Esophagus muscularis mucosa (tissue), 4 donors: ENCODE results near the gene UBTD1. TPM values are rescaled to one million over a fixed set of nuclear protein-coding genes. Genes with fewer than 3 reads are reported as not detected.
"Not testable (repeated sequence)": the region's sequence is repeated elsewhere in the genome, so short reads cannot be mapped to it uniquely, and the experiment has no call there.

Source experiments
- DNase-seq: peaks from one replicate; pipeline ENCODE4 v3.0.0-alpha.2; 2017; ENCODE audit errors: extremely low spot score
- H3K27ac ChIP-seq, 4 donors: fragments of 200-600 bp; sonication (generic); replicated peaks in 1 of 4; 1 replicate in 3 of 4; 2 replicates in 1 of 4; pipeline ENCODE4 v1.5.1; 2016 to 2019; ENCODE audit warnings: mild to moderate bottlenecking in 1 of 4
- H3K27me3 ChIP-seq, 4 donors: fragments of 200-600 bp; sonication (generic); one replicate each; pipeline versions ENCODE4 v1.5.1 to v1.6.0; 2016 to 2019
- H3K36me3 ChIP-seq, 4 donors: fragments of 200-600 bp; sonication (generic); one replicate each; pipeline ENCODE4 v1.5.1; 2016 to 2019
- H3K4me1 ChIP-seq, 4 donors: fragments of 200-600 bp; sonication (generic); one replicate each; pipeline ENCODE4 v1.5.1; 2016 to 2019
- H3K4me3 ChIP-seq, 4 donors: fragments of 200-600 bp; sonication (generic); 1 replicate in 2 of 4; 2 replicates in 2 of 4; pipeline ENCODE4 v1.5.1; 2016 to 2019; ENCODE audit warnings: mild to moderate bottlenecking in 4 of 4, moderate library complexity in 1 of 4
- H3K9me3 ChIP-seq, 4 donors: fragments of 200-600 bp; sonication (generic); 1 replicate in 3 of 4; 2 replicates in 1 of 4; pipeline ENCODE4 v1.5.1; 2016 to 2019
- CTCF ChIP-seq, 3 experiments: fragments of 200-600 bp in 2 of 3; fragments of 450-650 bp in 1 of 3; sonication (generic) in 2 of 3; IDR thresholded peaks; one replicate each; pipeline ENCODE4 v1.5.1; 2017 to 2019; ENCODE audit warnings: antibody characterized with exemption in 3 of 3, mild to moderate bottlenecking in 2 of 3, moderate library complexity in 1 of 3
- EP300 ChIP-seq: sonication (generic); formaldehyde crosslinking; IDR thresholded peaks from one replicate; pipeline ENCODE4 v1.6.1; 2017; ENCODE audit warnings: antibody characterized with exemption
- POLR2A ChIP-seq: fragments of 450-650 bp; IDR thresholded peaks from one replicate; pipeline ENCODE4 v1.6.1; 2017; ENCODE audit warnings: antibody characterized with exemption, moderate library complexity, mild to moderate bottlenecking, low read depth
- POLR2AphosphoS5 ChIP-seq, 2 donors: sonication (generic); formaldehyde crosslinking; IDR thresholded peaks; one replicate each; pipeline ENCODE4 v1.6.1; 2017; ENCODE audit warnings: antibody characterized with exemption in 2 of 2
- WGBS: methylation state at CpG from one replicate; pipeline ENCODE4 v1.1.5; 2018; 5-methylcytosine and 5-hydroxymethylcytosine counted together
- intact Hi-C: fragments of 100-400 bp; cut with DNase I; formaldehyde crosslinking; loops from one replicate; pipeline ENCODE4 v1.15.1; 2023
- total RNA-seq, 4 donors: library from RNA; depleted of rRNA; stranded (reverse); fragments of >200 nt; gene quantifications; one replicate each; pipeline versions ENCODE4 v1.1.0 to v1.2.1, GENCODE V29; 2016

UBTD1 gene
- total RNA-seq, 4 donors from 2014 or later, result 4.2 to 18.4 (median 14.1) TPM

GRCh38 chr10:97549587-97550322 lies 51.0 kb downstream of the UBTD1 start:
- Histone ChIP-seq H3K4me1 (peaks cover 34 to 45% (median 40%) of the 10 kb centered on the region in 4 donors), H3K27me3 (no peaks in the 10 kb centered on the region), H3K27ac (peak overlapping the region; percentile 41 to 55 (median 46)), H3K36me3 (no peaks in the 10 kb centered on the region), H3K9me3 (no peaks in the 10 kb centered on the region), H3K4me3 (no peak overlapping the region)
- intact Hi-C loops, result loop anchor here (5.0 kb wide), 2 partner anchors 52 to 147 kb away; partner anchors contain the start of genes MMS19, RRP12 and UBTD1
- no peak for DNase-seq
- no peak for TF ChIP-seq CTCF (IDR thresholded peaks at IDR 0.05)
- TF ChIP-seq POLR2AphosphoS5 (IDR thresholded peaks at IDR 0.05), result no peak
- no peak for TF ChIP-seq EP300
- TF ChIP-seq POLR2A, result no peak
- WGBS, result 63% methylated on average over 13 of the region's 13 CpGs

GRCh38 chr10:97550336-97551149 lies 51.8 kb downstream of the UBTD1 start:
- Histone ChIP-seq H3K27ac (peak overlapping the region; percentile 41 to 55 (median 46)), H3K4me1 (peaks cover 34 to 45% (median 40%) of the 10 kb centered on the region in 4 donors), H3K27me3 (no peaks in the 10 kb centered on the region), H3K36me3 (no peaks in the 10 kb centered on the region), H3K9me3 (no peaks in the 10 kb centered on the region), H3K4me3 (no peak overlapping the region)
- no peak for DNase-seq
- WGBS, result 80% methylated on average over 8 of the region's 10 CpGs
- intact Hi-C loops, result loop anchor here (5.0 kb wide), 2 partner anchors 53 to 148 kb away; partner anchors contain the start of genes MMS19, RRP12 and UBTD1
- TF ChIP-seq POLR2AphosphoS5 (IDR thresholded peaks at IDR 0.05), result no peak
- no peak for TF ChIP-seq POLR2A
- TF ChIP-seq EP300, result no peak
- no peak for TF ChIP-seq CTCF (IDR thresholded peaks at IDR 0.05)

GRCh38 chr10:97551271-97551670 lies 52.5 kb downstream of the UBTD1 start:
- peaks cover 34 to 45% (median 40%) of the 10 kb centered on the region in 4 donors for H3K4me1 ChIP-seq
- no peaks in the 10 kb centered on the region for H3K36me3 ChIP-seq
- intact Hi-C loops, result loop anchor here (5.0 kb wide), 2 partner anchors 54 to 149 kb away; partner anchors contain the start of genes MMS19, RRP12 and UBTD1
- no peak for TF ChIP-seq POLR2AphosphoS5 (IDR thresholded peaks at IDR 0.05)
- TF ChIP-seq EP300, result no peak
- no peak for TF ChIP-seq CTCF (IDR thresholded peaks at IDR 0.05)
- no peak for TF ChIP-seq POLR2A
- H3K27me3 ChIP-seq, result no peaks in the 10 kb centered on the region
- H3K9me3 ChIP-seq, result no peaks in the 10 kb centered on the region
- WGBS, result 81% methylated on average over 6 of the region's 6 CpGs
- no peak overlapping the region for H3K4me3 ChIP-seq
- no peak for DNase-seq
- H3K27ac ChIP-seq, result no peak overlapping the region

GRCh38 chr10:97553575-97554031 lies 54.9 kb downstream of the UBTD1 start:
- peak overlapping the region in 1 of 4 donors; percentile 3 for H3K27ac ChIP-seq
- peaks cover 24 to 31% (median 28%) of the 10 kb centered on the region in 4 donors for H3K4me1 ChIP-seq
- 37% methylated on average over 4 of the region's 6 CpGs for WGBS
- TF ChIP-seq POLR2AphosphoS5 (IDR thresholded peaks at IDR 0.05) (peak; percentile 29 to 73), CTCF (IDR thresholded peaks at IDR 0.05) (peak; percentile 76 to 90 (median 87)), EP300 (no peak)
- no peaks in the 10 kb centered on the region for H3K36me3 ChIP-seq
- intact Hi-C loops, result loop anchor here (1.0 to 5.0 kb wide), 3 partner anchors 56 to 151 kb away; partner anchors contain the start of genes MMS19, RRP12 and UBTD1
- no peak overlapping the region for H3K4me3 ChIP-seq
- no peak for DNase-seq
- no peaks in the 10 kb centered on the region for H3K27me3 ChIP-seq
- no peaks in the 10 kb centered on the region for H3K9me3 ChIP-seq

GRCh38 chr10:97554336-97554735 lies 55.6 kb downstream of the UBTD1 start:
- H3K36me3 ChIP-seq, DNase-seq, H3K27ac ChIP-seq, H3K27me3 ChIP-seq, H3K4me3 ChIP-seq, H3K9me3 ChIP-seq: not testable (repeated sequence)
- intact Hi-C loops, result loop anchor here (5.0 kb wide), 2 partner anchors 57 to 152 kb away; partner anchors contain the start of genes MMS19, RRP12 and UBTD1
- whole genome bisulfite sequencing, result 96% methylated on average over 5 of the region's 5 CpGs
- peaks cover 20 to 24% (median 23%) of the 10 kb centered on the region in 4 donors for H3K4me1 ChIP-seq

- H3K27me3 ChIP-seq, H3K36me3 ChIP-seq, H3K9me3 ChIP-seq, intact Hi-C loops, DNase-seq, H3K4me3 ChIP-seq, H3K27ac ChIP-seq: not testable (repeated sequence)
- 92% methylated on average over 7 of the region's 10 CpGs for WGBS
- H3K4me1 ChIP-seq, result peaks cover 10 to 13% (median 12%) of the 10 kb centered on the region in 4 donors
Measured at GRCh38 chr10:97555541-97555940, 56.8 kb downstream of the UBTD1 start.

GRCh38 chr10:97560731-97561381 lies 62.1 kb downstream of the UBTD1 start:
- H3K36me3 ChIP-seq, DNase-seq, H3K9me3 ChIP-seq, intact Hi-C loops, H3K4me1 ChIP-seq, H3K27me3 ChIP-seq: not testable (repeated sequence)
- H3K4me3 ChIP-seq, result peak overlapping the region in 1 of 4 donors; percentile 24
- H3K27ac ChIP-seq, result peak overlapping the region in 1 of 4 donors; percentile 25
- WGBS, result 94% methylated on average over 15 of the region's 17 CpGs
